ENCODE data around the gene NUP133.

NUP133 gene

GRCh38 chr1:229412056-229412455, 96.1 kb downstream of the NUP133 start:
- peak; percentile 34 for DNase-seq (ENCODE audit: low read depth)
- TF ChIP-seq MAX (IDR thresholded peaks at IDR 0.05; ENCODE audit: low read depth, low read length) (no peak), POLR2A (IDR thresholded peaks at IDR 0.05; ENCODE audit: extremely low read depth, insufficient read length) (no peak), CTCF (IDR thresholded peaks at IDR 0.05; ENCODE audit: low read depth, low read length) (no peak), MYC (IDR thresholded peaks at IDR 0.05; ENCODE audit: low read depth, low read length) (no peak)
- no peak overlapping the region for H3K4me3 ChIP-seq (ENCODE audit: low read depth, low read length)

- DNase-seq (ENCODE audit: low read depth): peak; percentile 68
- H3K4me3 ChIP-seq (ENCODE audit: low read depth, low read length): no peak overlapping the region
- TF ChIP-seq POLR2A (IDR thresholded peaks at IDR 0.05; ENCODE audit: extremely low read depth, insufficient read length) (no peak), CTCF (IDR thresholded peaks at IDR 0.05; ENCODE audit: low read depth, low read length) (no peak), MYC (IDR thresholded peaks at IDR 0.05; ENCODE audit: low read depth, low read length) (no peak), MAX (IDR thresholded peaks at IDR 0.05; ENCODE audit: low read depth, low read length) (no peak)
Measured at GRCh38 chr1:229411434-229412055, 96.6 kb downstream of the NUP133 start.

- peak overlapping the region; percentile 44 for H3K4me3 ChIP-seq (ENCODE audit: low read depth, low read length)
- DNase-seq (ENCODE audit: low read depth): peak; percentile 93
Measured at GRCh38 chr1:229410692-229411433, 97.3 kb downstream of the NUP133 start.

GRCh38 chr1:229410370-229410691, 97.8 kb downstream of the NUP133 start:
- DNase-seq (ENCODE audit: low read depth): peak; percentile 81
- TF ChIP-seq CTCF (IDR thresholded peaks at IDR 0.05; ENCODE audit: low read depth, low read length): no peak
- TF ChIP-seq POLR2A (IDR thresholded peaks at IDR 0.05; ENCODE audit: extremely low read depth, insufficient read length): no peak
- TF ChIP-seq MAX (IDR thresholded peaks at IDR 0.05; ENCODE audit: low read depth, low read length): no peak
- no peak for TF ChIP-seq MYC (IDR thresholded peaks at IDR 0.05; ENCODE audit: low read depth, low read length)
- peak overlapping the region; percentile 44 for H3K4me3 ChIP-seq (ENCODE audit: low read depth, low read length)

More at GRCh38 chr1:229410692-229411433, 97.3 kb downstream of the NUP133 start:
- TF ChIP-seq MAX (IDR thresholded peaks at IDR 0.05; ENCODE audit: low read depth, low read length): peak; percentile 66
- peak; percentile 63 for TF ChIP-seq MYC (IDR thresholded peaks at IDR 0.05; ENCODE audit: low read depth, low read length)
- no peak for TF ChIP-seq CTCF (IDR thresholded peaks at IDR 0.05; ENCODE audit: low read depth, low read length)

GRCh38 chr1:229409616-229410369, 98.3 kb downstream of the NUP133 start:
- H3K4me3 ChIP-seq (ENCODE audit: low read depth, low read length): peak overlapping the region; percentile 44
- DNase-seq (ENCODE audit: low read depth): peak; percentile 14
- TF ChIP-seq MYC (IDR thresholded peaks at IDR 0.05; ENCODE audit: low read depth, low read length): no peak
- no peak for TF ChIP-seq MAX (IDR thresholded peaks at IDR 0.05; ENCODE audit: low read depth, low read length)
- no peak for TF ChIP-seq CTCF (IDR thresholded peaks at IDR 0.05; ENCODE audit: low read depth, low read length)
- no peak for TF ChIP-seq POLR2A (IDR thresholded peaks at IDR 0.05; ENCODE audit: extremely low read depth, insufficient read length)

All from NB4 (cell line).